GM20431 (cell line): ENCODE data around the gene NUFIP1.

ENCODE experiments used
- in situ Hi-C: fragments of 300-500 bp; cut with MseI, MboI; formaldehyde crosslinking; loops from one replicate; pipeline ENCODE4 v1.15.0; 2020; ENCODE audit warnings: low sequenced_read_pairs; ENCODE audit not compliant: unreplicated experiment

The NUFIP1 gene

DNA sequence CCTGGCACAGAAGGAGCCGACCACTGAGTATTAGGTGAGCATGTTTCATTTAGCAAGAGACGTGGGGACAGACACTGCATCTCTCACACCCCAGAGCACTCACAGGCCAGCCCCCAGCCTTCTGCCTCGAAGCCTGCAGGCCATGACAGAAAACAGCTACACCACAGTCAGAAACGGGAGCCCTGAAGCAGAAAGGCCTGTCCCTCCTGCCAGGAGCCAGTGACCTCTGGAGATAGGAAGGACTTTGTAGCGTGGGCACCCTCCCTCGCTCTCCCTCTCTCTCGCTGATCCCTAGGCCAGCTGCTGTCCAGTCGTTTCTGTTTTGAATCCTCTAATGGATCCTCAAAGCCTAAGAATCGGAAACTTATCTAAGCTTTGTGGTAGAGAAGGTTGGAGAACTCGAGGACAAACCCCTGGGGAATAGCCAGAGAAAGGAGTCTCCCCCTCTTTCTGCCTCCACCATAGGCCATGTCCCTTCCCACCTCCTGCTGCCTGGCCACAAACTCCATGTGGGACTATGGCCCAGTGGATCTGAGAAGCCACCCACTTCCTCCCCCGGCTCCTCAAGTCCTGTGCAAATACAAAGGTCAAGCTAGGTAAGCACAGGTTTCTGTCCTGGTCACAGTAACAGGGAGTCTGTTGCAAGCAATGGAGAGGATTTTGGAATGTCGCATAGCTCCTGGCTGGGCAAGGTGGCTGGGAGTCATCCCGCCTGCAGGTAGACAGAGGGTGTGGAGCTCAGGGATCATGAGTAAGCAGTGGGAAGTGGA, 95.1 kb downstream of the NUFIP1 start:
- in situ Hi-C loops: no loop called here
